Dermis lymphatic vessel endothelial cell (primary cell): ENCODE data around the gene CYCS. TPM values are rescaled to one million over a fixed set of nuclear protein-coding genes. Genes with fewer than 3 reads are reported as not detected.

ENCODE experiments used
- total RNA-seq: library from RNA; depleted of rRNA; stranded (reverse); fragments of >200 nt; gene quantifications from 2 replicates; pipeline ENCODE4 v1.2.1, GENCODE V29; 2014

The CYCS gene
- 27.1 and 30.1 TPM in 2 replicates for total RNA-seq

DNA sequence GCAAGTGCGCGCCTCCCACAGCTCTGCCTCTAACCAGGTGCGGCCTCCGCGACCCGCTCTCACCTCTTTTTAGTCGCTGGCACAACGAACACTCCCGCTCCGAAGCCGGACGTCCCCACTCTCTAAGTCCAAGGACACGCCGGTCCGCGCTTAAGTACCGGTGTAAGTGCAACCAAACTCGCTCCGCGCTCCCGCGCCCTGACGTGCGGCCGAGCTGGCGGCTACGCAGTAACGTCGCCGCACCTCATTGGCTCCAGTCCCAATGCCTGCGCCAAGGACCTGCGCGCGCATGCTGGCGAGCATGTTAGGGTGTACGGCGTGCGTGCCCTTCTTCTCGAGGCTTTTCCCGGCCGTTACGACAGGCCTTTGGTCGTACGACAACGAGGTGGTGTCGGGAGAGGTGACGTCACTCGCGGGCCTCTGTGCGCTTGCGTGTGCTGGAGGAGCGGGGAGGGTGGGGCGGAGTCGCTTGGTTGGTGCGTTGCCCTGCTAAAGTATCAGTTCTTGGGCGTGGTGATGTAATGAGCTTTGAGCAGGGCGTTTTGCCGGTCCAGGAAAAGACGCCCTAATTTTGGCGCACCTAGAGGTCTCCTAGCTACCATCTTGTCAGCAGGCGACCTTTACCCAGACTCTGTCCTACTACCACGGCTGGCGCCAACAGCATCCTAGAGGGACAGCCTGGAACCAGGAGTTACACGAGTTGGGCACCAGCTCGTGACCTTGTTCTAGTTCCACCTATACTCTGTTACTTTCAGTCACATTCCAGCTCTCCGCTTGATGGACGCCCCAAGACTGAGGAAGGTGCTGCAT is at the start of gene CYCS:
Gene CYCS (minus strand): TSS at position 124 of the 810 bp plus-strand sequence. CDS start 1,141 bp downstream, outside the sequence.

Other genes starting within 250 kb of the CYCS start
- 14.2 and 16.5 TPM in 2 replicates for gene OSBPL3, start 145.1 kb downstream of the CYCS start, total RNA-seq
- gene NPVF, start 103.2 kb upstream of the CYCS start, total RNA-seq = not detected in 2 replicates